ENCODE data around the gene CA11.
"Not testable (repeated sequence)": the region's sequence is repeated elsewhere in the genome, so short reads cannot be mapped to it uniquely, and the experiment has no call there.

Gene CA11

GRCh38 chr19:48659768-48660167 lies 13.8 kb upstream of the CA11 start:
- TF ChIP-seq, protein P1, sequence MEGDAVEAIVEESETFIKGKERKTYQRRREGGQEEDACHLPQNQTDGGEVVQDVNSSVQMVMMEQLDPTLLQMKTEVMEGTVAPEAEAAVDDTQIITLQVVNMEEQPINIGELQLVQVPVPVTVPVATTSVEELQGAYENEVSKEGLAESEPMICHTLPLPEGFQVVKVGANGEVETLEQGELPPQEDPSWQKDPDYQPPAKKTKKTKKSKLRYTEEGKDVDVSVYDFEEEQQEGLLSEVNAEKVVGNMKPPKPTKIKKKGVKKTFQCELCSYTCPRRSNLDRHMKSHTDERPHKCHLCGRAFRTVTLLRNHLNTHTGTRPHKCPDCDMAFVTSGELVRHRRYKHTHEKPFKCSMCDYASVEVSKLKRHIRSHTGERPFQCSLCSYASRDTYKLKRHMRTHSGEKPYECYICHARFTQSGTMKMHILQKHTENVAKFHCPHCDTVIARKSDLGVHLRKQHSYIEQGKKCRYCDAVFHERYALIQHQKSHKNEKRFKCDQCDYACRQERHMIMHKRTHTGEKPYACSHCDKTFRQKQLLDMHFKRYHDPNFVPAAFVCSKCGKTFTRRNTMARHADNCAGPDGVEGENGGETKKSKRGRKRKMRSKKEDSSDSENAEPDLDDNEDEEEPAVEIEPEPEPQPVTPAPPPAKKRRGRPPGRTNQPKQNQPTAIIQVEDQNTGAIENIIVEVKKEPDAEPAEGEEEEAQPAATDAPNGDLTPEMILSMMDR (IDR thresholded peaks at IDR 0.05; ENCODE audit: borderline replicate concordance, insufficient read depth, low read depth, low read length): no peak
- no peak overlapping the region for H3K4me3 ChIP-seq (ENCODE audit: low read depth, low read length)

- no peak overlapping the region for H3K4me3 ChIP-seq (ENCODE audit: low read depth, low read length)
- TF ChIP-seq, protein P1 (IDR thresholded peaks at IDR 0.05; ENCODE audit: borderline replicate concordance, insufficient read depth, low read depth, low read length): no peak
These were observed 12.5 kb upstream of the CA11 start for GRCh38 chr19:48658483-48658882.

DNA sequence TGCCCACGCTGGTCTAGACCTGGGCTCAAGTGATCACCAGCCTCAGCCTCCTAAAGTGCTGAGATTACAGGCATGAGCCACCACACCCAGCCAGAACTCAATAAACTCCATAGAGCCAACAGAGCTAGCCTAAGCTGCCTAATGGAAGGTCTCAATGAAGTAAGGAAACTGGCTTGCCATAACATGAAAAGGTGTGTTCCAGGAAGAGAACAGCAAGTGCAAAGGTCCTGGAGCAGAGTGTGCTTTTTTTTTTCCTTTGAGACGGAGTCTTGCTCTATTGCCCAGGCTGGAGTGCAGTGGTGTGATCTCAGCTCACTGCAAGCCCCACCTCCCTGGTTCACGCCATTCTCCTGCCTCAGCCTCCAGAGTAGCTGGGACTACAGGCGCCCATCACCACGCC lies 11.8 kb upstream of the CA11 start:
- not testable (repeated sequence) for H3K4me3 ChIP-seq (ENCODE audit: low read depth, low read length)

- H3K4me3 ChIP-seq (ENCODE audit: low read depth, low read length): no peak overlapping the region
- TF ChIP-seq, protein P1 (IDR thresholded peaks at IDR 0.05; ENCODE audit: borderline replicate concordance, insufficient read depth, low read depth, low read length): no peak
These were observed 11.0 kb upstream of the CA11 start for GRCh38 chr19:48656840-48657474.

- TF ChIP-seq, protein P1 (IDR thresholded peaks at IDR 0.05; ENCODE audit: borderline replicate concordance, insufficient read depth, low read depth, low read length): no peak
- H3K4me3 ChIP-seq (ENCODE audit: low read depth, low read length): no peak overlapping the region
These were observed 8.5 kb upstream of the CA11 start for GRCh38 chr19:48654299-48655059.

GRCh38 chr19:48651683-48652048 lies 5.7 kb upstream of the CA11 start:
- TF ChIP-seq, protein P1 (IDR thresholded peaks at IDR 0.05; ENCODE audit: borderline replicate concordance, insufficient read depth, low read depth, low read length): no peak
- no peak overlapping the region for H3K4me3 ChIP-seq (ENCODE audit: low read depth, low read length)

GRCh38 chr19:48650974-48651682 lies 5.1 kb upstream of the CA11 start:
- TF ChIP-seq, protein P1 (IDR thresholded peaks at IDR 0.05; ENCODE audit: borderline replicate concordance, insufficient read depth, low read depth, low read length): no peak
- H3K4me3 ChIP-seq (ENCODE audit: low read depth, low read length): no peak overlapping the region
